GM19035 (cell line): ENCODE measurements around the gene MCC.

Source experiments
- ATAC-seq: cut with Tn5 transposase; IDR thresholded peaks from one replicate; pipeline ENCODE4 v1.9.1; 2021; ENCODE audit not compliant: unreplicated experiment

The MCC gene

DNA sequence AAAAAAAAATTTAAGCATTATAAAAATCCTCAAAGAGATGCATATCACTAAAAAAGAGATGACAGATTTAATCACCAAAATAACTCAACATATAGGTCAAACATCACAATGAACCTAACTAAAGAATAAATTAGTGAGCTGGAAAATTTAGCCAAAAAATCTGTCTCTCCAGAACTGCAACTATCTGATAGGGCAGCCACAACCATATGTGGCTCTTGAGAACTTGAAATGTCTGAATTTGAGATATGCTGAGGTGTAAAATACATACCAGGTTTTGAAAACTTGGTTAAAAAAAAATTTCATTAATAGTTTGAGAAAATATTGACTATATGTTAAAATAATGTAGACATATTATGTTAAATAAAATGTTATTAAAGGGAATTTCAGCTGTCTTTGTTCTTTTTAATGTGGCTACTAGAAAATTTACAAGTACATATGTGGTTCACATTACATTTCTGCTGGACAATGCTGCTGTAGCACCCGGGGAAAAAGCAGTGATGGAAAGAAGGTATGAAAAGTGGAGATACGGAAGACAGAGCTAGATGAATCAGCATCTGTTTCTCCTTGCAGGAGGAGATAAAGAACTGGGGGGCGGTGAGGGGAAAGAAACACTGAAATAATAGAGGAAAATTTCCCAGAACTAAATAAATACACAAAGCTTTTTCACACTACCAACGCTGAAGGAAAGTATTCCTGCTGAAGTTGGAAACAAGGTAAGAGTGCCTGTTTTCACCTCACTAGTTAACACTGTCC, 445.6 kb downstream of the MCC start:
- no peak for ATAC-seq

DNA sequence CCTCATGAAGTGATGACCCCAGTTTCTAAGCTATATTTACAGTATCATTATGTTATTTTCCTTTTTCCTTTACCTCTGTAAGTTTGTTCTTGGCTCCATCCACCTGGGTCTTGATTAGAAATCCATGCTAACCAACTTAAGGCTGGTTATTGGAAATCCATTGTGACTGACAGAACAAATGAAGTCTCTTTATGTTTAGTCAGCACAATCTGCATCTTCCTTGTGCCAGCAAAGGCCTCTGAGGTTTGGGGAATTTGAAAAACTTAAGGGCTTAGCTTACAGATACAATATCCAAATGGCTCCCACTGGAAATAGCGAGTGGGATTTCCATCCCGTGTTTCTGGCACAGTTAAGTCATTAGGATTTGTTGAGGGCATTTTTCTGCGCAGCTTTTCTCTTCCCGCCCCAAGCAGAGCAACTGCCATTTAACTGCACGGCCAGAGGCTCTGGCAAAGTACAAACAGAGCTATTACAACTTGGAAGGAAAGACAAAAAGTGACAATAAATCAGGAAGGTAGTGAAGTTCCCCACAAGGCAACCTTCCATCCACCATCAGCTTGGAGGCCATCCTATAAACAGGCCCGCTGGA, 447.5 kb downstream of the MCC start:
- no peak for ATAC-seq

DNA sequence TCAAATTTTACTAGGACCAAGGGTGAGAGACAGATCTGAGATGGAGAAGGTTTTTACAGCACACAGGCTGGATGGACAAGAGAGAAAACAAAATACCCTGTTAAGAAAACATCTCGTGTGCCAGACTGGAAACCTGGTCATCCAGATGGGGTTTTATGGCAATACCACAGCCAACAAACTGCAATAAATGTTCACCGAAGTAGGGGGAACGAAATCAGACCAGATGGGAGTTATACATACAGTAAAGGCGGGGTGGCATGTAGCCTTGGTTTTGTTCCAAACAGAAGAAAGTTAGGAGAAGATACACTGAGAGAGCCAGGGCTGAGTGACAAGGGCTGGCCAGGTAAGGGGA, 448.3 kb downstream of the MCC start:
- no peak for ATAC-seq

DNA sequence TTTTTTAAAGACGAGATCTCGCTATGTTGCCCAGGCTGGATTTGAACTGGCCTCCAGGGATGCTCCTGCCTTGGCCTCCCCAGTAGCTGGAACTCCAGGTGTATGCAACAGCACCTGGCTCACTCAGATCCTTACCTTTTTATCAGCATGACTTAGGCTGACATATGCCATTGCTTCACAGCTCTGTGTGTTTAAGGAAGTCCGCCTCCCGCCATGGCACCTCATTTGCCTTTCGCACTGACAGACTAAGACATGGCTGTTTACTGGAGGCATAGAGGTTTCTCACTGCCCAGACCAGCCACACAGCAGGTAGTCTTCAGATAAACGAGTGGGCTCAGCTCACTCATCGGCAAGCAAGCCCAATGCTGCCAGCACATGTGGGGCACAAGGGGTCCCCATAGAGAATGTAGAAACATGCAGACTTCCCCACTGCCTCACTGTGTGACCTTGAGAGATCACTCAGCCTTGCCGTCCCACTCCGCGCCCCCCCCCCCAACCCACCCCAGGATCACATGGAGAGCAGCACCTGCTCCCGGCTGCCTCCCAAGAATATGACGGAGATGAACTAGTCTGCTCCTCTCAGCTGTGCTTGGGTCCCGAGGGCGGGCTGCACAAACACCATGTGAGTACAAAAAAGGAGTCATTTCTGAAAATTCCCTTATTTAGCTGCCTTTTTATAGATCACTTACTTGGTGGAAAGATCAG, 448.9 kb downstream of the MCC start:
- ATAC-seq: no peak

DNA sequence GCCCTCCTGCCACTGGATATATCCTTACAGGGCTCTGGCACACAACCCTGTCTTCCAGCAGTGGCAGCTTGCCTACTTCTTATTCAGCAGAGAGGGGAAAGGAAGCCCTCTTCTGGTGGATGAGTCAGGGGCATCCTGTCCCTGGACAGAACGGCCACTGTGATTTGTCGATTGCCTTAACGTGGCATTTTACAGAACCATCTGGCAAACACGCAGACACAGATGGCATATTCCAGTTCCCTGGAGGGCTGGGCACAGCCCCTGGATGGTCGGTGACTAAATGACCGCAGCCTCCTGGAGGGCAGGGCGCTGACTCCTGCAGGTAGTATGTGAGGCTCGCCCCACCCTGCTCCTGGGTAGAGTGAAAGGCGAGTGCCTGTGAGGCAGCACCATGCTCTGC, 449.5 kb downstream of the MCC start:
- no peak for ATAC-seq

DNA sequence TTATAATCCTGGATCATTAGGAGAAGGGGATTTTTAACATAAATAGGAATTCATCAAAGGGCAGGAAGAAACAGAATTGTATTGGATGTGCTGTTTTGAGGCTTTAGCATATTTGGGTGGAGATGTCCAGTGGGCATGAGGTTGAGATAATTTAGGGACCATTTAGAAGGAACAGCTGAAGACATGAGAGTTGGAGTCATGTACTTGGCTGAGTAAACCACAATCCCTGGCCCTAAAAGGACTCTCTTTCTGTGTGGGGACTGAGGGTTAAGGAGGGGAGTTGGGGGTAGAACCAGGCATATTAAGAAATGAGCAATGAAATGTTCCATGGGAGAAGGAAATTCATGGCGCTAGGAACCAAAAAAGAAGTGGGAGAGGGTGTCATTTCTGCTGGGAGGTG, 450.1 kb downstream of the MCC start:
- ATAC-seq: no peak

DNA sequence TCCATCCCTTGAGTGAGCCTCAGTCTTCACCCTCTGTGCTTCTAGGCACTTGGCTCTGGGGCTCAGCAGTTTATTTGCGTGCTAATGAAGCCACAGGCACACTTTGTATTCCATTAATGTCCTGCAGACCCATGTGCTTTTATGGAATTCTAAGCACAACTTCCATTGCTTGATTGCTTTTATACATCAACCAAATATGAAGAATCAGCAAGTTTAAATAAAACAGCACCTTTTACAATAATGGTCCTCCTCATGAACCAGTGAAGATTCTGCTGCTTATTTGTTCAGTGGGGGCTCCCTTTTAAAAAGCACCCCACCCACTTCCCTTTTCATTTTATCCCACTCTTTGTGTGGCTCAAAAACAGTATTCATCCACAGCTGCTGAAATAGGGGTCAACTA, 451.4 kb downstream of the MCC start:
- ATAC-seq: no peak

DNA sequence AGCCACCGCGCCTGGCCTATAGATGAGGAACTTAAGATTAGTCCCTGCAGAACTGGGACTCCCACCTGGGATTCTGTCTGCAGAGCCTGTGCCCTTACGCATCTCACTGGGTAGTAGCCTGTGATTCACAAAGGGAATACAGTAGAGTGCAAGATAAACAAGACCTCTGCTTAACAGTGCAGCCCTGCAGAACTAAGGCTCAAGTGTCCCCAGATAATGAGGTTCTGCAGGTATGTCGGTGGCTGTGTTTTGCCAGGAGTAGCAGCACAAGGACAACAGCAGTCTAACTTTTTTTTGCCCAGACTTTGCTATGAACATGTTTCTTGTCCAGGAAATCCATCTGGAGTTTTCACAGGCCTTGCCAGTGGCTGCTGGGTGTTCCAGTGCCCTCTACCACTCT, 451.9 kb downstream of the MCC start:
- no peak for ATAC-seq

DNA sequence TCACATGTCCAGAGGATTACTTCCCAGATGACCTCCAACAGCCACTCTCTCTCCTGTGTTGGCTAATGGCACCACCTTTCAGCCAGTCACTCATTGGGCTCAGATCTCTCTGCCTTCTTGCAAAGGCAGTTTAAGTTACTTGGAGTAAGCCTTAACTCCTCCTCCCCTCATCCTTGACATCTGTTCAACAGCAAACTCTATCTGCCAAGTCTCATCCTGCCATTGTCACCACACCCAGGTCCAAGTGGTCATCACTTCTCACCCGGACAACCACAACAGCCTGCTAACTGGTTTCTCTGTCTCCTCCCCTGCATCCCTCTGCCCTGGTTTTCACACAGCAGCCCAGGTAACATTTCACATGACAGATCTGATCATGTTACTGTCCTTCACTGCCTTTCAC, 453.2 kb downstream of the MCC start:
- no peak for ATAC-seq

DNA sequence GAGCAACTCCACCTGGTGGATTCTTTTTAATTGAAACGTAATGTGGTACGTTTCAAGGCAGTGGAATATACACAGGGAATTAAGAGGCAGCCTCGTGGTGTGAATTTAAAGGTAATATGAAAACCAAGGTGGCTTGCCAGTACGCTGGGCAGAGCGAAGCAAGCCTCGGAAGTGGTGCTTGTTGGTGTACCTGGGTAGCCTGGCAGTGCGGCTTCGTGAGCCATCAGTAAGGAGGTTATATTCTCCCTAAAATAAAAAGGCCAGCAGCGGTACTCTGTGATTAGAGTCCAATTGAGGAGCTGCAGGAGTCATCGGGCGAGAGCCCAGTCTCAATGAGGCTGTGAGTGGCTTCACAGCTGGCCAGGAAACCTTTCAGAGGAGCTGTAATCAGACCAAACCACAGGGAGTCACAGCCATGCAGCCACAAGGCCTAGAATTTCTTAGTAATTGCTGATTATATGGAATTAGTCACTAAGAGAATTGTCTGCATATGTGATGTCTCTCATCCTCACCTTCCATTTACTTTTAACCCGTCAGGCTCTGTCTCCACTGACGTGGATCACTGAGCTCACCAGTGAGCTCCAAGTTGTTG, 454.0 kb downstream of the MCC start:
- ATAC-seq: no peak

DNA sequence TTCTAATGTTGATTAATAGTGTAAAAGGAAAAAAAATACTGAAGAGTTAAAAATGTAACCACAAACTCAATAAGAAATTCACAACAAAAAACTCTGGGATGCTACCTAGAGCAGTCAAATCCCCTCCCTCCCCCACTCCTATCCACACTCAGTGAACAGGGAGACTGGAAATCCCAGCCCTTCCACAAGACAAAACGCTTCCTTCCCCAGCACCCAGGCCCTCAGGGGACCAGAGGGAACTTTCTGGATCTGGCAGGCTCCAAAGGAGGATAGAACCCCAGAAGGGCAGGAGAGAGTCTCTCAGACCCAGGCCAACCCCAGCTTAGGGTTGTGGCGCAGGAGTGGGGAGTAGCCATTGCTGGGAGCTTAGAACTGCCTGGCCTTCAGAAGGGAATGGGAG, 456.7 kb downstream of the MCC start:
- no peak for ATAC-seq

DNA sequence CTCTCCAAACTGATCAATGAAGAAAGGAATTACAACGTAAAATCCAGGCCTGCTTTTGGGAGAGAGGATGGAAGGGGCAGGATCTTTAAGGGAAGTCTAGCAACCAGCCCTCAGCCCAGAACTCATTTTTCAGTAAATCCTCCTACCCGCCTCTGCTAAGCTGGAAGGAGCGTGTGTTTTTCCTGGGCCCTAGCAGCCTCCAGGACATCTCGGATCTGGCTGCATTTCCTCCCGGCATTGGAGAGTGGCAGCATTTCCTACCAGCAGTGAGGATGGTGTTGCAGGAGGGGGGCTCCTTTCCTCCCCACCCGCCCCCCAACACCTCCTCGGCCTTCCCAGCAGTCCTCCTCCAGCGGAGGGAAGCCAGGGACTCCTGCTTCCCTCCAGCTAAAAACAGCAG, 457.1 kb downstream of the MCC start:
- ATAC-seq: no peak

DNA sequence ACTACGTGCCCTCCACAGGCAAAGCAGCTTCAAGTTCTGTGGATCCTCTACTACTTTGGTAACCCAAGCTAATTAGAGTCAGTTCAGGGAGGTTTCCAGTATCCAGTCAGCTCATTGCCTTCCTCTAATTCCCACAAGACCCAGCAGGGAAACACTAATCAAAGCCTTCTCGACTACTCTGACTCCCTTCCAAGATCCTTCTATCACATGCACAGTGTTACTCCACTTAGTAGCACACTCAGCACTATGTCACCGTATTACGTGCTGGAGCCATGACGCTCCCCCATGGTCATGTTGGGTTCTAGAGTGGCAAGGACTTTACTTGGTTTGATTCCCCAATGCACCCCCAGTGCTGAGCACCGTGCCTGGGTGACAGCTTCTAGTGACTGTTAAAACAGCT, 458.6 kb downstream of the MCC start:
- ATAC-seq: no peak

DNA sequence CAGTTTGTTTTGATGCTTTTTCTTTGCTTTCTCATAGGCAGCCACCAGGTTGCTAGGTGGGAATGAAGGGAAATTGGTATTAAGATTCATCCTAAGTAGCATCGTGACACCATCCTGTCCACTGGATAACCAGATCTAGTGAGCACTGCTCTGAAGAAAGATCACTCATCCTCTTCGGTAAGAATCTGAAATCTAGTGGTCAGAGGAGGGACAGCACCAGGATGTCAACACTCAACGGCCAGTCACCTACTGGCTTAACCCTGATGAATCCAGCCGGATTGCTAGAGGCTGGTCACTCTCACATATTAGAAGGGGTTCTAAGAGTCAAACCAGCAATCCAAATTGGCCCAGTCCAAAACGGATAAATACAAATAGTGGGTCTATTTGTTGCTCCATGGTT, 460.8 kb downstream of the MCC start:
- no peak for ATAC-seq

DNA sequence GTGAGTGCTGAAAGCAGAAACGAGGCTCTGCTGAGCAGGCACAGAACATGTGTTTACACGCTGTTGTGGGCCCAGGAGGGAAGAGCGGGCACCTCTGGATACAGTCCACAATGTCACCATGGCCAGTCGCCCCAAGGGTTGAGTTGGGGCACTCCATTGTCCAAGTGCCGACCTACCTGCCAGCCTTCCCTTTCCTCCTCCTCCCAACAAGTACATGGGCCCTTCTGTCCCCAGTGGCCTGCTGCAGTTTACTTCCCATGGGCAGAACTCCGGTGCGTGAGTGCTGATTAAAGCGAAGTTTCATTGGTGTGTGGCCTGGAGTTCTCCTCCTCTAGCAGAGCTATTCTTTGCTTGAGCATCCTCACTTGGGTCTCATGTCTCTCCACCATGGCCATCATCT, 461.2 kb downstream of the MCC start:
- no peak for ATAC-seq

DNA sequence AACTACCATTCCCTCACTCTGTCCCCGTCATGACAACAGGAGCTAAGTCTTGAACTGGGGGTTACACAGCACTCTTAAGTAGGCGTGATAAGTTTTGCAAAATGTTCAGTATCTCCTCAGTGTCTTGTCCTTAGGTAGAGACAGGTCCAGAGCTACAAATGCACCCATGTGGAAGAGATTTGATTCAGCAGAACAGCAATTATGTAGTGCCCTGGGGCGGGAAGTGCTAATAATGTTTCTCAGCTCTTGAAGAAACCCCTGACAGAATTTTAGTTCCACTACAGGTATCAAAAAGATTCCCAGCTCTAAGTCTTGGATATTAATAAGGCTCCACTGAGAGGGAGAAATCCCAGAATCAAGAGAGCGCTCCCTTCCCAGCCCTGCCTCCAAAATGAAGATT, 462.0 kb downstream of the MCC start:
- ATAC-seq: no peak

DNA sequence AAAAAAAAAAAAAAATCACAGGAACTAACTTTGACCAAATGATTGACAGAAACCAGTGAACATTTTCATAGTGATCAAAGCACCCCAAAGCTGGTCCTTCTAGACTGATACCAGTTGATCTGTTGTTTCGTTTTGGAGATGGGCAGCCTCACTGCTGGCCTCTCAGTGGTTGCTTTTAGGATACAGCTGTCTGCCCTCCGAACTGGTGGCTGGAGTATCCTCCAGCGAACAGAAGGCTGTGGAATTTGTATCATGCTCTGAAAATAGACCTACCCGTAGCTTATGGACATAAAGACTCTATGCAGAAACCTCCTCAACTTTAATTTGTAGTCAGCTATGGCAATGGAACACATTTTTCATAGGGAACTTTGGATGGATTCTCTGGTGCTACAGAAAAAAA, 462.7 kb downstream of the MCC start:
- no peak for ATAC-seq

DNA sequence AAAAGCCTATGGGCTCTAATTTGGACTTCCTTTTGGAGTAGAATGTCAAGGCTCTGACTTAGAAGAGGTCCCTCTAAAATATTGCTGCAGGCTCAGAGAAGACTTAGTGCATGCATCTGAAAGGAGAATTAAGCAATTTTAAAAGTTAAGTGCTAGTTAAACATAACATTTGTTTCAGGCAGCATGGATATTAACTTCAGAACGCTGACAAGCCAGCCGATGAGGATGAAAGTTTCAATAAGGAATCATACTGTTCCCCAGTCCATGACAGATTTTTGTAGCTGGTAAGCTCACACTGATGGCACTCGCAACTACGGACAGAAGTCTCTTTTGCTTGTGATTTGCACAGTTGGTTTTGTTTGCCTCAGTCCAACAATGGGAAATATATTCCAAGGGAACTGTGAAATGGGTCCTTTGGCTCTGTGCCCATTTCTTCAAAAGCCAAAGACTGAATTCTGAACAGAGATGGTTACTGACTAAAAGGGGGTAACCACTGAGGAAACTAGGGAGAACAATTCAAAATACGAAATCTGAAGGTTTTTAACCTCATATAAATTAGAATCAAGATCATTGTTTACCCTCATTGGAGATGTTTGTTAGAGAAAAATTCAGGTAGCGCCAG, 464.1 kb downstream of the MCC start:
- no peak for ATAC-seq

DNA sequence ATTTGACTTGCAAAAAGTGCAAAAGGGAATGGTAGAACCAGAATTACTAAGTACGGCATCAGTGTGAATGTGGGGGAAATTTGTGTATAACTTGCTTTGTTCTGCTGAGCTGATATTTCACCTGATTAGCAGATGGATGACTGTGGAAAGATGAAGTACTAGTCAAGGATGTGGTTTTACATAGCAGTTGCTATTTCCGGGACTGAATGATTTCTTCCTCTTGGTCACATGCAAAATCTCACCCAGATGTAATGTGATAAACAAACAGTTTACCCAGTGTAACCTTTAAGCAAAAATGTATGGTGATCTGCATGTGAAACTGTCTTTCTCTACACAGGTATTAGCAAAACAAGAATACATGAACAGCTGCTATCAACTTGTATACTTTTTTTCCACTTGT, 465.6 kb downstream of the MCC start:
- ATAC-seq: peak; percentile 73

DNA sequence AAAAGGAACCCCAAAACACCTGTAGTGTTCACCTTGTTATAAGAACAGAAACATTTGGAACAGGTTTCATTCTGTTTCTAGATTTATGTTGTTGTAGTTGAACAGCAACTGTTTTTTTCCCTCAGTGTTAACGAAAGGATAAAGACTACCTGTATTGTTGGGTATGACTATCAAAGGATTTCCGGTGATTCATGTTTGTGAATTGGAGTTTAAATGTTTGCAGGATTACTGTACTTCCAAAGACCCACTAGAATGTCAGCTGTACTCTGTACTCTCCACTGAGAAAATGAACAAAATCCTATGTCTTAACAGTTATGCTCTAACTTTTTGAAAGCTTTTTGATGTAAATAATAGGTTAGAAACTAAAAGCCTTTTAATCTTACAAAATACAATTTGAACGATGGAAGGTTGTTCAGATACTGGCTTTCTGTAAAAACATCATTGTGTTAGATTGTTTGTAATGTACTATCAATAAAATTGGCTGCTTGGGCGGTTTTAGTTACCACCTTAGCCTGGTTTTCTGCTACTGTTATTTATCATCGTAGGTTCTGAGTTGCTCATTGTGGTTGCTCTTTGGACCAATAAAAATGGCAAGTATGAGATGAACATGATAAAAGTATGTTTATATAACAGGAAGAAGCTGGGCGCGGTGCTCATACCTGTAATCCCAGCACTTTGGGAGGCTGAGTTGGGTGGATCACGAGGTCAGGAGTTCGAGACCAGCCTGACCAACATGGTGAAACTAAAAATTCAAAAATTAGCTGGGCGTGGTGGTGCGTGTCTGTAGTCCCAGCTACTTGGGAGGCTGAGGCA, 467.6 kb downstream of the MCC start:
- no peak for ATAC-seq
